Prostate gland (tissue), 2 donors: ENCODE results near the gene NBPF3.

ENCODE experiments used
- CTCF ChIP-seq, 4 experiments: fragments of 200-600 bp in 2 of 4; fragments of 450-650 bp in 2 of 4; sonication (generic) in 2 of 4; IDR thresholded peaks; 1 replicate in 3 of 4; 2 replicates in 1 of 4; pipeline ENCODE4 v1.5.1; 2016 to 2019; ENCODE audit warnings: antibody characterized with exemption in 4 of 4, mild to moderate bottlenecking in 2 of 4, moderate library complexity in 2 of 4
- POLR2A ChIP-seq: fragments of 450-650 bp; IDR thresholded peaks from one replicate; pipeline ENCODE4 v1.6.1; 2016; ENCODE audit warnings: antibody characterized with exemption, mild to moderate bottlenecking
- POLR2AphosphoS5 ChIP-seq: sonication (generic); formaldehyde crosslinking; IDR thresholded peaks from one replicate; pipeline ENCODE4 v1.6.1; 2017; ENCODE audit warnings: antibody characterized with exemption

- TF ChIP-seq CTCF (IDR thresholded peaks at IDR 0.05) (no peak), POLR2AphosphoS5 (no peak), POLR2A (no peak)
These were observed 54.3 kb downstream of the NBPF3 start for GRCh38 chr1:21494196-21494595.
